ENCODE results near the gene VIL1.

The VIL1 gene

GRCh38 chr2:218418717-218419458 is at the start of gene VIL1:
VIL1 (plus strand) TSS chr2:218419123; CDS start chr2:218423779, 4,656 bp downstream.
- DNase-seq (ENCODE audit: low read depth in 1 of 2, low spot score in 1 of 2): no peak

GRCh38 chr2:218369330-218369729 is 49.6 kb upstream of the VIL1 start:
- no peak for DNase-seq (ENCODE audit: low read depth in 1 of 2, low spot score in 1 of 2)

- DNase-seq (ENCODE audit: low read depth in 1 of 2, low spot score in 1 of 2): no peak
These were observed 48.4 kb upstream of the VIL1 start for GRCh38 chr2:218370410-218371063.

- no peak for DNase-seq (ENCODE audit: low read depth in 1 of 2, low spot score in 1 of 2)
These were observed 47.0 kb upstream of the VIL1 start for GRCh38 chr2:218371983-218372350.

- DNase-seq (ENCODE audit: low read depth in 1 of 2, low spot score in 1 of 2): no peak
These were observed 44.1 kb upstream of the VIL1 start for GRCh38 chr2:218374795-218375194.

GRCh38 chr2:218375212-218375611 is 43.7 kb upstream of the VIL1 start:
- no peak for DNase-seq (ENCODE audit: low read depth in 1 of 2, low spot score in 1 of 2)

GRCh38 chr2:218378053-218378452 is 40.9 kb upstream of the VIL1 start:
- DNase-seq (ENCODE audit: low read depth in 1 of 2, low spot score in 1 of 2): no peak

- DNase-seq (ENCODE audit: low read depth in 1 of 2, low spot score in 1 of 2): no peak
These were observed 37.0 kb upstream of the VIL1 start, which contains the start of gene SLC11A1 for GRCh38 chr2:218381916-218382366. SLC11A1 (plus strand) TSS chr2:218382273; CDS start chr2:218382369, 96 bp downstream.

- DNase-seq (ENCODE audit: low read depth in 1 of 2, low spot score in 1 of 2): no peak
These were observed 36.1 kb upstream of the VIL1 start for GRCh38 chr2:218382785-218383184.

GRCh38 chr2:218383892-218384519 is 34.9 kb upstream of the VIL1 start:
- DNase-seq (ENCODE audit: low read depth in 1 of 2, low spot score in 1 of 2): no peak

- no peak for DNase-seq (ENCODE audit: low read depth in 1 of 2, low spot score in 1 of 2)
These were observed 33.9 kb upstream of the VIL1 start for GRCh38 chr2:218384975-218385374.

- no peak for DNase-seq (ENCODE audit: low read depth in 1 of 2, low spot score in 1 of 2)
These were observed 32.2 kb upstream of the VIL1 start for GRCh38 chr2:218386505-218387368.

- no peak for DNase-seq (ENCODE audit: low read depth in 1 of 2, low spot score in 1 of 2)
These were observed 31.3 kb upstream of the VIL1 start for GRCh38 chr2:218387369-218388194.

GRCh38 chr2:218389333-218390150 is 29.4 kb upstream of the VIL1 start:
- DNase-seq (ENCODE audit: low read depth in 1 of 2, low spot score in 1 of 2): no peak

GRCh38 chr2:218391202-218391601 is 27.7 kb upstream of the VIL1 start:
- no peak for DNase-seq (ENCODE audit: low read depth in 1 of 2, low spot score in 1 of 2)

- DNase-seq (ENCODE audit: low read depth in 1 of 2, low spot score in 1 of 2): no peak
These were observed 26.5 kb upstream of the VIL1 start for GRCh38 chr2:218392459-218392858.

GRCh38 chr2:218392891-218393462 is 25.9 kb upstream of the VIL1 start:
- DNase-seq (ENCODE audit: low read depth in 1 of 2, low spot score in 1 of 2): no peak

GRCh38 chr2:218393750-218394290 is 25.1 kb upstream of the VIL1 start:
- no peak for DNase-seq (ENCODE audit: low read depth in 1 of 2, low spot score in 1 of 2)
